GM23338 (cell line): Measurements from ENCODE around the gene CLDN3. TPM values are rescaled to one million over a fixed set of nuclear protein-coding genes. Genes with fewer than 3 reads are reported as not detected.

Source experiments
- CREB1 ChIP-seq: fragments of 250-450 bp; sonication (Bioruptor Pico); IDR thresholded peaks from 2 replicates; pipeline ENCODE4 v1.5.0; 2020; ENCODE audit warnings: low read depth, mild to moderate bottlenecking, moderate library complexity
- ETS1 ChIP-seq: IDR thresholded peaks from 2 replicates; pipeline ENCODE4 v1.6.1; 2016; ENCODE audit warnings: antibody characterized with exemption
- EZH2 ChIP-seq: fragments of 200-600 bp; sonication (generic); IDR thresholded peaks from one replicate; pipeline ENCODE4 v1.8.0; 2017; ENCODE audit warnings: antibody characterized with exemption, mild to moderate bottlenecking, low read depth; ENCODE audit not compliant: unreplicated experiment
- EZH2phosphoT487 ChIP-seq: fragments of 200-600 bp; sonication (generic); IDR thresholded peaks from one replicate; pipeline ENCODE4 v1.8.1; 2018; ENCODE audit warnings: antibody characterized with exemption; ENCODE audit not compliant: unreplicated experiment
- JUNB ChIP-seq: IDR thresholded peaks from one replicate; pipeline ENCODE4 v1.6.1; 2016; ENCODE audit warnings: antibody characterized with exemption; ENCODE audit not compliant: unreplicated experiment
- POLR2AphosphoS5 ChIP-seq: IDR thresholded peaks from 2 replicates; pipeline ENCODE4 v1.6.1; 2016; ENCODE audit warnings: antibody characterized with exemption, low read depth
- STAT1 ChIP-seq: IDR thresholded peaks from one replicate; pipeline ENCODE4 v1.6.1; 2016; ENCODE audit warnings: antibody characterized with exemption; ENCODE audit not compliant: unreplicated experiment
- ZNF114 ChIP-seq: fragments of 250-450 bp; sonication (Bioruptor Pico); IDR thresholded peaks from 2 replicates; pipeline ENCODE4 v1.5.0; 2020; ENCODE audit warnings: mild to moderate bottlenecking, moderate library complexity
- ZNF331 ChIP-seq: fragments of 250-450 bp; sonication (Bioruptor Pico); IDR thresholded peaks from 2 replicates; pipeline ENCODE4 v1.5.0; 2020; ENCODE audit warnings: low read depth, mild to moderate bottlenecking, moderate library complexity
- ZNF462 ChIP-seq: fragments of 250-450 bp; sonication (Bioruptor Pico); IDR thresholded peaks from 2 replicates; pipeline ENCODE4 v1.5.0; 2020; ENCODE audit warnings: mild to moderate bottlenecking, moderate library complexity
- polyA plus RNA-seq: library from polyadenylated mRNA; unstranded; fragments of >200 nt; fragmentation: Nextera tagmentation; extraction: Ambion mirVana; gene quantifications from 2 replicates; pipeline ENCODE4 v1.2.1, GENCODE V29; 2016
- total RNA-seq: library from RNA; depleted of rRNA; stranded (reverse); fragments of >200 nt; shearing (Covaris generic); gene quantifications from 2 replicates; pipeline ENCODE4 v1.2.3, GENCODE V29; 2014

CLDN3 gene
- total and polyA plus RNA-seq, 2 experiments from 2014 or later: 20.1 to 27.7 TPM

DNA sequence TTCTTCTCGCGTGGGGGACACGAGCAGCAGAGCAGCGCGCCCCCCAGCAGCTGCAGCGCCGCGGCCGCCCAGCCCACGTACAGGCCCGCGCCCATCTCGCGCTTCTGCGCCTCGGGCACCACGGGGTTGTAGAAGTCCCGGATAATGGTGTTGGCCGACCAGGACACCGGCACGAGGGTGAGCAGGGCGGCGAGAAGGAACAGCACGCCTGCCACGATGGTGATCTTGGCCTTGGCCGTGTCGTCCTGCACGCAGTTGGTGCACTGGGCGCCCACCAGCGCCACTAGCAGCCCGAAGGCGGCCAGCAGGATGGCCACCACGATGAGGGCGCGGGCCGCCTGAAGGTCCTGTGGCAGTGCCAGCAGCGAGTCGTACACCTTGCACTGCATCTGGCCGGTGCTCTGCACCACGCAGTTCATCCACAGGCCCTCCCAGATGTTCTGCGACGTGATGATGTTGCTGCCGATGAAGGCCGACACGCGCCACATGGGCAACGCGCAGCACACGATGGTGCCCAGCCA, 529 bp downstream of the CLDN3 start (continued):
- no peak for TF ChIP-seq ZNF462 (CRISPR knock-in tag)
- TF ChIP-seq CREB1: no peak
- TF ChIP-seq POLR2AphosphoS5: no peak
- TF ChIP-seq ZNF331 (CRISPR knock-in tag): no peak
- no peak for TF ChIP-seq EZH2phosphoT487
- TF ChIP-seq STAT1: no peak
- TF ChIP-seq ZNF114 (CRISPR knock-in tag): no peak
- no peak for TF ChIP-seq ETS1
- no peak for TF ChIP-seq JUNB
- TF ChIP-seq EZH2: no peak
